Endothelial cell of coronary artery (primary cell): Measurements from ENCODE around the gene SULT1B1. TPM values are rescaled to one million over a fixed set of nuclear protein-coding genes. Genes with fewer than 3 reads are reported as not detected.

Source experiments
- total RNA-seq: library from RNA; depleted of rRNA; stranded (reverse); fragments of >200 nt; gene quantifications from 2 replicates; pipeline ENCODE4 v1.2.3, GENCODE V29; 2014

Gene SULT1B1
- 55.9 and 63.3 TPM in 2 replicates for total RNA-seq

DNA sequence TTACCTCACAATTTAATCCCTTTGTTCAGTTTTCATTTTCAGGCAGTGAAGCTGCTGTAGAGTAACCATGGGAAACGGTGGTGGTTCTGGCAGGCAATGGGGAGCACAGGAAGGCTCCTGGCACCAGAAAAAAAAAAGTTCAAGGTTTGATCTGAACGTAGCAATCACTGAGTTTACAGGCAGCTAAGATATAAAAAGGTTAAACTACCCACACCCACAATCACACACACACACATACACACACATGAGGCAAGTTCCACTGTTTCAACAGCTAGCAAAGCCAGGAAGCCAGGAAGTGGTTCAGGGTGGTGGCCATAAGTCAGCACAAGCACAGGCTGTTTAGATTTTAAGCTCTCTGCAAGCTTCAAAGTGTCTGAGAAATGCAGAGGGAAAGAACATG is at the start of gene SULT1B1:
SULT1B1 (minus strand) TSS at position 166 of the 400 bp plus-strand sequence. CDS start 5,403 bp downstream, outside the sequence.

Other genes with a start within 250 kb of the SULT1B1 start
- gene UGT2A2, start 121.0 kb downstream of the SULT1B1 start, total RNA-seq, result 0.47 TPM in 1 of 2 replicates, not detected in the other
- gene UGT2A1, start 107.4 kb downstream of the SULT1B1 start, total RNA-seq, result 0.27 and 0.85 TPM in 2 replicates
- 8.5 and 175 TPM in 2 replicates for gene SULT1E1, start 99.5 kb upstream of the SULT1B1 start, total RNA-seq
- not detected in 2 replicates for gene CSN1S1, start 170.4 kb upstream of the SULT1B1 start, total RNA-seq
- not detected in 2 replicates for gene CSN2, start 205.1 kb upstream of the SULT1B1 start, total RNA-seq
- not detected in 2 replicates for gene STATH, start 235.3 kb upstream of the SULT1B1 start, total RNA-seq